Esophagus (tissue), 2 donors: ENCODE measurements around the gene EBP. TPM values are rescaled to one million over a fixed set of nuclear protein-coding genes. Genes with fewer than 3 reads are reported as not detected.
"Not testable (repeated sequence)": the region's sequence is repeated elsewhere in the genome, so short reads cannot be mapped to it uniquely, and the experiment has no call there.

Experiments
- H3K27ac ChIP-seq, 2 donors: one replicate each; pipeline ENCODE4 v1.5.1; 2013; ENCODE audit warnings: low read depth in 2 of 2, mild to moderate bottlenecking in 2 of 2, inconsistent platforms in 1 of 2, low read length in 1 of 2, moderate library complexity in 1 of 2
- H3K27me3 ChIP-seq, 2 donors: one replicate each; pipeline ENCODE4 v1.6.1; 2013; ENCODE audit warnings: low read length in 2 of 2, control low read depth in 1 of 2, mild to moderate bottlenecking in 1 of 2; ENCODE audit not compliant: insufficient read depth in 2 of 2, control insufficient read depth in 1 of 2
- H3K36me3 ChIP-seq, 2 donors: one replicate each; pipeline ENCODE4 v1.6.1; 2013; ENCODE audit warnings: low read length in 1 of 2; ENCODE audit not compliant: control insufficient read depth in 2 of 2, insufficient read depth in 2 of 2
- H3K4me1 ChIP-seq, 2 donors: one replicate each; pipeline ENCODE4 v1.6.1; 2013; ENCODE audit warnings: low read length in 1 of 2; ENCODE audit not compliant: control insufficient read depth in 2 of 2, insufficient read depth in 2 of 2
- H3K4me3 ChIP-seq, 2 donors: one replicate each; pipeline ENCODE4 v1.5.1; 2013; ENCODE audit warnings: low read length in 2 of 2, mild to moderate bottlenecking in 2 of 2, low read depth in 1 of 2, moderate library complexity in 1 of 2
- H3K9me3 ChIP-seq, 2 donors: one replicate each; pipeline ENCODE4 v1.6.1; 2013; ENCODE audit warnings: mild to moderate bottlenecking in 2 of 2, low read depth in 1 of 2, low read length in 1 of 2, moderate library complexity in 1 of 2; ENCODE audit not compliant: control insufficient read depth in 2 of 2, insufficient read depth in 1 of 2
- WGBS, 2 donors: extraction: QIAGEN DNeasy Blood & Tissue Kit; methylation state at CpG; one replicate each; pipeline ENCODE4 v1.1.7; 2013; 5-methylcytosine and 5-hydroxymethylcytosine counted together
- polyA plus RNA-seq, 2 donors: library from polyadenylated mRNA; stranded (reverse); fragments of 200-250 nt; gene quantifications; one replicate each; pipeline ENCODE4 v1.2.3, GENCODE V29; 2013
- donor health status: healthy with polysubstance abuse.
- donor health status: Bipolar disorder and iron deficiency.

The EBP gene
- polyA plus RNA-seq, 2 donors, result 151 to 179 TPM

- Histone ChIP-seq H3K27me3 (no peaks in the 10 kb centered on the region), H3K27ac (peak overlapping the region; percentile 81 to 93), H3K9me3 (peaks cover 0 to 4% of the 10 kb centered on the region in 2 donors), H3K4me1 (no peaks in the 10 kb centered on the region), H3K4me3 (no peak overlapping the region), H3K36me3 (peaks cover 0 to 8% of the 10 kb centered on the region in 2 donors)
- 60 to 69% methylated on average over 1 of the region's 1 CpG for WGBS, 2 donors
Measured at GRCh38 chrX:48532161-48532560, 10.6 kb downstream of the EBP start.

- H3K27ac ChIP-seq, result peak overlapping the region in 1 of 2 donors; percentile 69
- peaks cover 0 to 4% of the 10 kb centered on the region in 2 donors for H3K9me3 ChIP-seq
- WGBS, 2 donors, result 83 to 89% methylated on average over 3 of the region's 3 CpGs
- H3K4me1 ChIP-seq, result no peaks in the 10 kb centered on the region
- H3K27me3 ChIP-seq, result no peaks in the 10 kb centered on the region
- H3K4me3 ChIP-seq, result no peak overlapping the region
- H3K36me3 ChIP-seq, result peaks cover 0 to 3% of the 10 kb centered on the region in 2 donors
Measured at GRCh38 chrX:48533165-48533564, 11.6 kb downstream of the EBP start.

GRCh38 chrX:48538641-48539344 lies 17.2 kb downstream of the EBP start:
- Histone ChIP-seq H3K4me1 (peaks cover 0 to 5% of the 10 kb centered on the region in 2 donors), H3K9me3 (peaks cover 0 to 2% of the 10 kb centered on the region in 2 donors), H3K27ac (peak overlapping the region; percentile 82 to 83), H3K27me3 (no peaks in the 10 kb centered on the region), H3K36me3 (no peaks in the 10 kb centered on the region), H3K4me3 (no peak overlapping the region)
- 73 to 77% methylated on average over 23 of the region's 23 CpGs for WGBS, 2 donors

GRCh38 chrX:48539345-48540027 lies 17.9 kb downstream of the EBP start, which contains the start of gene TBC1D25:
Gene TBC1D25 (plus strand): TSS chrX:48539714. CDS start chrX:48539798, 84 bp downstream.
- Histone ChIP-seq H3K27me3 (no peaks in the 10 kb centered on the region), H3K9me3 (no peaks in the 10 kb centered on the region), H3K4me3 (peak within 1 kb of the TSS; percentile 41 to 74), H3K36me3 (peaks cover 0 to under 1% of the 10 kb centered on the region in 2 donors), H3K27ac (peak within 1 kb of the TSS; percentile 83 to 87), H3K4me1 (peaks cover 0 to 5% of the 10 kb centered on the region in 2 donors)
- 1 to 35% methylated on average over 37 to 59 of the region's 59 CpGs for WGBS, 2 donors

- Histone ChIP-seq H3K4me3 (peak overlapping the region; percentile 41 to 74), H3K36me3 (peaks cover 0 to 5% of the 10 kb centered on the region in 2 donors), H3K9me3 (no peaks in the 10 kb centered on the region), H3K27ac (peak overlapping the region; percentile 73 to 87), H3K4me1 (peaks cover 0 to 5% of the 10 kb centered on the region in 2 donors), H3K27me3 (no peaks in the 10 kb centered on the region)
- 4 to 33% methylated on average over 12 of the region's 12 CpGs for WGBS, 2 donors
Measured at GRCh38 chrX:48540028-48540375, 18.4 kb downstream of the EBP start.

- Histone ChIP-seq H3K4me1 (peaks cover 0 to 5% of the 10 kb centered on the region in 2 donors), H3K9me3 (no peaks in the 10 kb centered on the region), H3K27ac (peak overlapping the region in 1 of 2 donors; percentile 87), H3K27me3 (no peaks in the 10 kb centered on the region), H3K4me3 (peak overlapping the region in 1 of 2 donors; percentile 41), H3K36me3 (peaks cover 0 to 5% of the 10 kb centered on the region in 2 donors)
- WGBS, 2 donors, result 71 to 80% methylated on average over 7 of the region's 7 CpGs
Measured at GRCh38 chrX:48540480-48540879, 18.9 kb downstream of the EBP start.

- peaks cover 0 to 5% of the 10 kb centered on the region in 2 donors for H3K4me1 ChIP-seq
- no peaks in the 10 kb centered on the region for H3K27me3 ChIP-seq
- no peak overlapping the region for H3K27ac ChIP-seq
- no peaks in the 10 kb centered on the region for H3K9me3 ChIP-seq
- H3K36me3 ChIP-seq, result peaks cover 0 to 5% of the 10 kb centered on the region in 2 donors
- no peak overlapping the region for H3K4me3 ChIP-seq
- WGBS, 2 donors, result 77 to 78% methylated on average over 10 of the region's 10 CpGs
Measured at GRCh38 chrX:48541140-48541814, 19.7 kb downstream of the EBP start.

GRCh38 chrX:48548871-48549270 lies 27.3 kb downstream of the EBP start:
- no peaks in the 10 kb centered on the region for H3K4me1 ChIP-seq
- H3K27me3 ChIP-seq, result no peaks in the 10 kb centered on the region
- H3K4me3 ChIP-seq, result no peak overlapping the region
- peaks cover 0 to 5% of the 10 kb centered on the region in 2 donors for H3K36me3 ChIP-seq
- H3K27ac ChIP-seq, result no peak overlapping the region
- no peaks in the 10 kb centered on the region for H3K9me3 ChIP-seq
- WGBS, 2 donors, result 96% methylated on average over 3 of the region's 3 CpGs

- 84 to 86% methylated on average over 9 of the region's 9 CpGs for WGBS, 2 donors
- not testable (repeated sequence) for H3K4me3 ChIP-seq, H3K4me1 ChIP-seq, H3K27ac ChIP-seq, H3K9me3 ChIP-seq, H3K27me3 ChIP-seq
- H3K36me3 ChIP-seq, result peaks cover 0 to 19% of the 10 kb centered on the region in 2 donors
Measured at GRCh38 chrX:48555731-48556325, 34.2 kb downstream of the EBP start.
